Measurements from ENCODE around the gene SPPL2B.

DNA sequence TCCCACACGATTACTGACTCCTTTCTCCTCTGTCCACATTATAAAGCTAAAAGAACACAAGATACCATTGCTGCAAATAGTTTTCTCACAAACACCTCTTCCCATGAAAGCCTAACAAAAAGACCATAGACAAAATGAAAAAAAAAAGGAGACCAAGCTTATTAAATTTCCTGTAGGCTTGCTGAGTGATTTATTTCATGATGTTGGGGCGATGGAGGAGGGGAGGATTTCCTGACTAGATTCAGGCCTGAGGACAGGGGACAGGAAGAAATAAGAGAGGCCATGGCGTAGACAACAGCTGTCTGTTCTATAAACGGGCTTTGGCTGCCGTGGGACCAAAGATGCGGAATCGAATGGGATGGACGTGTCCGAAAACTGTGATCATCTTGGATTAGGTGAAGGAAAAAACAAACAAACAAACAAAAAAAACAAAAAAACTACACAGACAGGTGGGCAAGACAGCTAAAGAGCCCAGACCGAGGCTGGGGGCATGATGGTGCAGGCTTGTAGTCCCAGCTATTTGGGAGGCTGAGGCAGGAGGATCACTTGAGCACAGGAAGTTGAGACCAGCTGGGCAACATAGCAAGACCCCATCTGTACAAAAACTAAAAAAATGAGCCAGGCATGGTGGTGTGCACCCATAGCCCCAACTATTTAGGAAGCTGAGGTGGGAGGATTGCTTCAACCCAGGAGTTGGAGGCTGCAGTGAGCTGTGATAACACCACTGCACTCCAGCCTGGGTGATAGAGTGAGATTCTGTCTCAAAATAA lies 36.9 kb downstream of the SPPL2B start:
- no peak for TF ChIP-seq POLR2A (IDR thresholded peaks at IDR 0.05)
- TF ChIP-seq, protein P1, sequence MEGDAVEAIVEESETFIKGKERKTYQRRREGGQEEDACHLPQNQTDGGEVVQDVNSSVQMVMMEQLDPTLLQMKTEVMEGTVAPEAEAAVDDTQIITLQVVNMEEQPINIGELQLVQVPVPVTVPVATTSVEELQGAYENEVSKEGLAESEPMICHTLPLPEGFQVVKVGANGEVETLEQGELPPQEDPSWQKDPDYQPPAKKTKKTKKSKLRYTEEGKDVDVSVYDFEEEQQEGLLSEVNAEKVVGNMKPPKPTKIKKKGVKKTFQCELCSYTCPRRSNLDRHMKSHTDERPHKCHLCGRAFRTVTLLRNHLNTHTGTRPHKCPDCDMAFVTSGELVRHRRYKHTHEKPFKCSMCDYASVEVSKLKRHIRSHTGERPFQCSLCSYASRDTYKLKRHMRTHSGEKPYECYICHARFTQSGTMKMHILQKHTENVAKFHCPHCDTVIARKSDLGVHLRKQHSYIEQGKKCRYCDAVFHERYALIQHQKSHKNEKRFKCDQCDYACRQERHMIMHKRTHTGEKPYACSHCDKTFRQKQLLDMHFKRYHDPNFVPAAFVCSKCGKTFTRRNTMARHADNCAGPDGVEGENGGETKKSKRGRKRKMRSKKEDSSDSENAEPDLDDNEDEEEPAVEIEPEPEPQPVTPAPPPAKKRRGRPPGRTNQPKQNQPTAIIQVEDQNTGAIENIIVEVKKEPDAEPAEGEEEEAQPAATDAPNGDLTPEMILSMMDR (IDR thresholded peaks at IDR 0.05): no peak

Measured in Peyer's patch (tissue), 4 donors.